ENCODE measurements around the gene TACC3.
A peak's percentile ranks its signal among the peaks of the same experiment; 100 is the strongest.

TACC3 gene

GRCh38 chr4:1792158-1792831, 71.0 kb downstream of the TACC3 start:
- Histone ChIP-seq H3K4me1 (no peaks in the 10 kb centered on the region), H3K27me3 (peaks cover 32% of the 10 kb centered on the region), H3K4me3 (ENCODE audit: low read depth, low read length) (no peak overlapping the region), H3K36me3 (no peaks in the 10 kb centered on the region), H3K9me3 (no peaks in the 10 kb centered on the region)
- no peak for DNase-seq
- TF ChIP-seq, protein P1, sequence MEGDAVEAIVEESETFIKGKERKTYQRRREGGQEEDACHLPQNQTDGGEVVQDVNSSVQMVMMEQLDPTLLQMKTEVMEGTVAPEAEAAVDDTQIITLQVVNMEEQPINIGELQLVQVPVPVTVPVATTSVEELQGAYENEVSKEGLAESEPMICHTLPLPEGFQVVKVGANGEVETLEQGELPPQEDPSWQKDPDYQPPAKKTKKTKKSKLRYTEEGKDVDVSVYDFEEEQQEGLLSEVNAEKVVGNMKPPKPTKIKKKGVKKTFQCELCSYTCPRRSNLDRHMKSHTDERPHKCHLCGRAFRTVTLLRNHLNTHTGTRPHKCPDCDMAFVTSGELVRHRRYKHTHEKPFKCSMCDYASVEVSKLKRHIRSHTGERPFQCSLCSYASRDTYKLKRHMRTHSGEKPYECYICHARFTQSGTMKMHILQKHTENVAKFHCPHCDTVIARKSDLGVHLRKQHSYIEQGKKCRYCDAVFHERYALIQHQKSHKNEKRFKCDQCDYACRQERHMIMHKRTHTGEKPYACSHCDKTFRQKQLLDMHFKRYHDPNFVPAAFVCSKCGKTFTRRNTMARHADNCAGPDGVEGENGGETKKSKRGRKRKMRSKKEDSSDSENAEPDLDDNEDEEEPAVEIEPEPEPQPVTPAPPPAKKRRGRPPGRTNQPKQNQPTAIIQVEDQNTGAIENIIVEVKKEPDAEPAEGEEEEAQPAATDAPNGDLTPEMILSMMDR (IDR thresholded peaks at IDR 0.05; ENCODE audit: low read depth, low read length): no peak

- Histone ChIP-seq H3K27me3 (peaks cover 32% of the 10 kb centered on the region), H3K4me3 (ENCODE audit: low read depth, low read length) (no peak within 1 kb of the TSS), H3K36me3 (no peaks in the 10 kb centered on the region), H3K4me1 (no peaks in the 10 kb centered on the region), H3K9me3 (no peaks in the 10 kb centered on the region)
- TF ChIP-seq, protein P1 (IDR thresholded peaks at IDR 0.05; ENCODE audit: low read depth, low read length): no peak
- peak; percentile 72 for DNase-seq
These were observed 71.6 kb downstream of the TACC3 start, which contains the start of gene FGFR3 for GRCh38 chr4:1792832-1793495. TSS of gene FGFR3 (plus strand) at chr4:1793293. CDS start at chr4:1793935, 642 bp downstream.

DNA sequence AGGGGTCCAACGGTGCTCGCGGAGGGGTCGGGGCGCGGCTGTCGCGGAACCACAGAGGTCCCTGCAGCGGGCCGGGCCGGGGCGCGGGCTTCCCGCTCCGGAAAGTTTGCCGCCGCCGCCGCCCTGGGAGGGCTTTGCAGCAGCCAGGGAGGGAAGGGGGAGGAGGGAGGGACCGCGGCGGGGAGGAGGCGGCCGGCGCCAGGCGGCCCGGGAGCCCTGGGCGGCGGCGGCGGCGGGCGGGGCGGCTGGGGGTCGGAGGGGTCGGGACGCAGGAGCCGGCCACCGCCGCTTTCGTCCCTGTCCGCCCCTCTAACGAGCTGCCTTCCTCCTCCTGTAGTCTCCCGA, 72.1 kb downstream of the TACC3 start:
- H3K4me1 ChIP-seq: no peaks in the 10 kb centered on the region
- TF ChIP-seq, protein P1 (IDR thresholded peaks at IDR 0.05; ENCODE audit: low read depth, low read length): no peak
- no peaks in the 10 kb centered on the region for H3K9me3 ChIP-seq
- no peaks in the 10 kb centered on the region for H3K36me3 ChIP-seq
- DNase-seq: peak; percentile 59
- no peak overlapping the region for H3K4me3 ChIP-seq (ENCODE audit: low read depth, low read length)
- peaks cover 32% of the 10 kb centered on the region for H3K27me3 ChIP-seq

DNA sequence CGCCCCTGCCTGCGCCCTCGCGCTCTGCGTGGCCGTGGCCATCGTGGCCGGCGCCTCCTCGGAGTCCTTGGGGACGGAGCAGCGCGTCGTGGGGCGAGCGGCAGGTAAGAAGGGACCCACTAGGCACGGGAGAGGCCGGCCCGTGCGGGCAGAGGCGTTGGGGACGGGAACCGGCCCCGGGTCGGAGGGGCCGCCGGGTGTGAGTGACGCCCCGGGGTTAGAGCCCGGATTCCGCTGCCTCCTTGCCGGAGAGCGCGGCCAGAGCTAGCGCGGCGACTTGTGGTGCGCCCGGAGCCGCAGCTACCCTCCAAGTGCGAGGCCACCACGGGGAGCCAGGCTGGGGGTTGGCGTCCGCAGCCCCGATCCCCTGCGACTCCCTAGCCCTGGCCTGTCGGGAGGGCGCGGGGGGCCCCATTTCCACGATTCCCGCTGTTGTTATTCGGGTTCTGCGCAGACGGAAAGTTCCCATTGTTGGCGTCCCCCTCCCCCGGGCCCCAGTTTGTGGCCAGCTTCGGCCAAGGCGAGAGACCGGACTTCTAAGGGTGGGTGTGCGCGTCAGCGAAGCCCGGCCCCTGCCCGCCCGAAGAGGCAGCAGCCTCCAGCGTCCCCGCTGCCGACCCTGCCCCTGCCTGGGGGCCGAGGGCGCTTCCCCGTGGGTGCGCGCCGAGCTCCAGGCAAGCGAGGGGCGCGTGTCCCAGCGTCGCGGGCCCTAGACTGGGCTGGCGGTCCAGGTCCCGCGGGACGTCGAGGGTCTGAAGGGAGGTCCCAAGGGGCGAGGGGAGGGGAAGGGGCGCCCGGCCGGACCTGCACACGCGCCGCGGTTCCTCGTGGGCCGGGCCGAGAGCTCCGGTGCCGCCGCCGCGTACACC, 72.9 kb downstream of the TACC3 start:
- H3K4me1 ChIP-seq: no peaks in the 10 kb centered on the region
- H3K27me3 ChIP-seq: peaks cover 34% of the 10 kb centered on the region
- H3K4me3 ChIP-seq (ENCODE audit: low read depth, low read length): no peak overlapping the region
- no peaks in the 10 kb centered on the region for H3K9me3 ChIP-seq
- no peaks in the 10 kb centered on the region for H3K36me3 ChIP-seq
- TF ChIP-seq, protein P1 (IDR thresholded peaks at IDR 0.05; ENCODE audit: low read depth, low read length): no peak
- no peak for DNase-seq

Measured in BE2C (cell line).